Measurements from ENCODE around the gene CPM.

DNA sequence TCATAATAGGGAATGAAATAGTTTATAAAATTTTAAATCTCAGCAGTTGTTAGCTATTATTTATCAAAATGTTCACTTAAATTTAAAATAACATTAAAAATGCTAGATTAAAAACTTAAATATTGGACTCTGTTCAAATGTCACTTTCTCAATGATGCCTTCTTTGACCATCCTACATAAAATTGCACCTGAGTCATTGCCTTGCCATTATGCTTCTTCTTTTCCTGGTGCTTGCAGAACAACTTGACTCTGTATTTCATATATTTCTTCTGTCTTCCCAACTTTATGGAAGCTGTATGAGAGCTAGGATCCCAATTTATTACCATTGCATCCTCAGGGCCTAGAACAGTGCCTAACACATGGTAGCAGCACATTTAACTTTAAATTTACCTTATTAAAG is 37.3 kb upstream of the CPM start:
- TF ChIP-seq, protein P1, sequence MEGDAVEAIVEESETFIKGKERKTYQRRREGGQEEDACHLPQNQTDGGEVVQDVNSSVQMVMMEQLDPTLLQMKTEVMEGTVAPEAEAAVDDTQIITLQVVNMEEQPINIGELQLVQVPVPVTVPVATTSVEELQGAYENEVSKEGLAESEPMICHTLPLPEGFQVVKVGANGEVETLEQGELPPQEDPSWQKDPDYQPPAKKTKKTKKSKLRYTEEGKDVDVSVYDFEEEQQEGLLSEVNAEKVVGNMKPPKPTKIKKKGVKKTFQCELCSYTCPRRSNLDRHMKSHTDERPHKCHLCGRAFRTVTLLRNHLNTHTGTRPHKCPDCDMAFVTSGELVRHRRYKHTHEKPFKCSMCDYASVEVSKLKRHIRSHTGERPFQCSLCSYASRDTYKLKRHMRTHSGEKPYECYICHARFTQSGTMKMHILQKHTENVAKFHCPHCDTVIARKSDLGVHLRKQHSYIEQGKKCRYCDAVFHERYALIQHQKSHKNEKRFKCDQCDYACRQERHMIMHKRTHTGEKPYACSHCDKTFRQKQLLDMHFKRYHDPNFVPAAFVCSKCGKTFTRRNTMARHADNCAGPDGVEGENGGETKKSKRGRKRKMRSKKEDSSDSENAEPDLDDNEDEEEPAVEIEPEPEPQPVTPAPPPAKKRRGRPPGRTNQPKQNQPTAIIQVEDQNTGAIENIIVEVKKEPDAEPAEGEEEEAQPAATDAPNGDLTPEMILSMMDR (IDR thresholded peaks at IDR 0.05): no peak
- TF ChIP-seq POLR2A (IDR thresholded peaks at IDR 0.05): no peak
